IgD-negative memory B cell (primary cell): ENCODE measurements around the gene KRTAP10-6. TPM values are rescaled to one million over a fixed set of nuclear protein-coding genes. Genes with fewer than 3 reads are reported as not detected.
"Not testable (repeated sequence)": the region's sequence is repeated elsewhere in the genome, so short reads cannot be mapped to it uniquely, and the experiment has no call there.

Experiments used
- H3K27ac Mint-ChIP-seq, 3 donors: one replicate each; pipeline ENCODE4 v1.8.0; 2020 to 2022; ENCODE audit warnings: mild to moderate bottlenecking in 3 of 3, mixed read lengths in 3 of 3, moderate library complexity in 1 of 3
- H3K27me3 Mint-ChIP-seq: one replicate; pipeline ENCODE4 v1.8.0; 2021; ENCODE audit warnings: mixed read lengths
- H3K36me3 Mint-ChIP-seq: one replicate; pipeline ENCODE4 v1.8.0; 2020; ENCODE audit warnings: mild to moderate bottlenecking, mixed read lengths
- H3K4me1 Mint-ChIP-seq, 3 donors: one replicate each; pipeline ENCODE4 v1.8.0; 2020 to 2022; ENCODE audit warnings: mixed read lengths in 3 of 3, mild to moderate bottlenecking in 1 of 3
- H3K4me3 Mint-ChIP-seq, 4 donors: one replicate each; pipeline ENCODE4 v1.8.0; 2020 to 2022; ENCODE audit warnings: mild to moderate bottlenecking in 4 of 4, mixed read lengths in 4 of 4, moderate library complexity in 3 of 4
- H3K9me3 Mint-ChIP-seq, 3 donors: one replicate each; pipeline ENCODE4 v1.8.0; 2020 to 2021; ENCODE audit warnings: mixed read lengths in 3 of 3, mild to moderate bottlenecking in 1 of 3
- polyA plus RNA-seq: library from polyadenylated mRNA; unstranded; fragments of 300-500 nt; fragmentation: Illumina TruSeq; gene quantifications from one replicate; pipeline ENCODE4 v1.2.3, GENCODE V29; 2021

Gene KRTAP10-6
- polyA plus RNA-seq, 1 donor from 2014 or later: not detected

DNA sequence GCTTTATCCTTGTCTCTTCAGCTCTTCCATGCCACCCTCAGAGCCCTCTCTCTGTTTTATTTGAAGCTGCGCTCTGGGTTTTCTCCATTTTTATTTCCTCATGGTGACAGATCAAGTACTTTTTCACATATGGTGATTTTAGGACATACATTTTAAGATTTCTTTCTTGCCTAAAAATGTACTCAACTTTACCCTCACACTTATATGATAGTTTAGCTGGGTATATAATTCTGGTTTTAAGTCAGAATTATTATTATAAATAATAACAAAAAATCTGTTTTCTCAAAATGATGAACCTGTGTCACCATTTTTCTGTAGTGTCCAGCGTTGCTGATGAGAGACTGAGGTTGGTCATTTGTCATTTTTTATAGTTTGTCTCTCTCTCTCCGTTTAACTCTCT lies 11.1 kb downstream of the KRTAP10-6 start:
- Mint-ChIP-seq H3K27me3 (peaks cover 14% of the 10 kb centered on the region), H3K9me3 (peaks cover 4 to 30% (median 22%) of the 10 kb centered on the region in 3 donors), H3K27ac (no peak overlapping the region), H3K36me3 (peaks cover 7% of the 10 kb centered on the region), H3K4me1 (peaks cover 0 to 2% (median 0%) of the 10 kb centered on the region in 3 donors), H3K4me3 (no peak overlapping the region)

DNA sequence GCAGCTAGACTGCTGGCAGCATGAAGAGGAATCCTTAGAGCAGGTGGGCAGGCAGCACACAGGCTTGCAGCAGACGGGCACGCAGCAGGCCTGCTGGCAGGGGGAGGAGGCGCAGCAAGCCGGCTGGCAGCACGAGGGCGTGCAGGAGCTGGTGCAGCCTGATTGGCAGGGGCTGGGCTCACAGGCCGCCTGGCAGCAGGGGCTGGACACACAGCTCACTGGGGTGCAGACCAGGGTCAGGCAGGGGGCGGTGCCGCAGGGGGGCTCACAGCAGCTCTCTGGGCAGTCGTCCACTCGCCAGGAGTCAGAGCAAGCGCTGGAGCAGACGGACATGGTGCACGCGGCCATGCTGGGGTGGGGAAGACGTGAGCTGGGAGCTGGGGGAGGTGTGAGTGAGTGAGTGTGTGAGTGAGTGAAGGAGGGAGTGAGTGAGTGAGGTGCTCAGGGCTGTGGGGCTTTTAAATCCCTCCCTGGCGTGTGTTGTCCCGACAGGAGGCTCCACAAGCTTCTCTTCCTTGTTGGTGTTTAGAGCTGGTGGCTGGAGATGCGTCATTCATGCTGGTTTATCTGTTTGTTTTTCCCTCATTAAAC lies 12.0 kb downstream of the KRTAP10-6 start, which contains the start of gene KRTAP10-5:
KRTAP10-5 (minus strand) TSS at position 374 of the 591 bp plus-strand sequence; CDS start at position 348, 26 bp downstream.
- not testable (repeated sequence) for H3K27ac Mint-ChIP-seq, H3K36me3 Mint-ChIP-seq, H3K4me1 Mint-ChIP-seq
- peaks cover 4 to 30% (median 19%) of the 10 kb centered on the region in 3 donors for H3K9me3 Mint-ChIP-seq
- H3K27me3 Mint-ChIP-seq: peaks cover 12% of the 10 kb centered on the region
- peak within 1 kb of the TSS in 1 of 4 donors; percentile 32 for H3K4me3 Mint-ChIP-seq

DNA sequence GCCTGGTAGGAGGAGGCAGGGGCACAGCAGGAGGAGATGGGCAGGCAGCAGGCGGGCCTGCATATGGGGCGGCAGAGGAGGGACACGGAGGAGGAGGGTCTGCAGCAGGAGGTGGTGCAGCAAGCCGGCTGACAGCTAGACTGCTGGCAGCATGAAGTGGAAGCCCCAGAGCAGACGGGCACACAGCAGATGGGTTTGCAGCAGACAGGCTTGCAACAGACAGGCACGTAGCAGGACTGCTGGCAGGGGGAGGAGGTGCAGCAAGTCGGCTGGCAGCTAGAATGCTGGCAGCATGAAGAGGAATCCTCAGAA lies 12.5 kb downstream of the KRTAP10-6 start:
- peaks cover 4 to 30% (median 19%) of the 10 kb centered on the region in 3 donors for H3K9me3 Mint-ChIP-seq

DNA sequence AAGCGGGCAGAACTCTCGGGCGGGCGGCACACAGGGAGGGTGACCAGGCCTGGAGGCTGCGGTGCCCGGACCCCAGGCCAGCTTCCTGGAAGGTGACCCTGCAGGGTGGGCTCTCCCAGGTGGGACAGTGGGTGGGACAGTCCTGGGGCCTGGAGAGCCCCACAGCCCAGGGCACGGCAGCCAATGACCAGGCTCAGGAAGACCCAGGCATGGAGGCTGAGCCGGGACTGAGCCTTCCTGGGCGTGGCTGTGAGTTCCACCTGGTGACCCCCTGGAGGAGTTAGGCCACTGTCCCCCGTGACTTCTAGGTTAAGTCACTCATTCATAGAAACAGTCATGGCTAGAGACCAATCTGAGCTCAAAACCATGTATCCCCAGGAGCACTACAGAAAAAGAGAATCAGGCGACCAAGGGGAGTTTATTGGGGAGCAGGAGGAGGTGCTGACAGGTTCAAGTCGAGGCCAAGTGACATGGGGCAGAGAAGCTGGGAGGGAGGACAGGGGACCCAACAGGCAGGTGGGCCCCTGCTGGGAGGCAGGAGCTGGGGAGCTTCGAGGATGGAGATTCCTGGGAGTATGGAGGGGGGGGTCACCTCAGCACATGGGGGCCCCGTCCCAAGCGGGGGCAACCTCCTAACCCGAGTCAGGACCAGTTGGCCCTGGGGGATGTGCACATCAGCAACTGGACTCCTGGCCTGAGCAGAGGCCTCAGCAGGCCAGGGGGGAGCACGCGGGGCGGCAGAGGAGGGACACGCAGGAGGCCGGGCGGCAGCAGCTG lies 13.1 kb downstream of the KRTAP10-6 start:
- H3K36me3 Mint-ChIP-seq: peaks cover 7% of the 10 kb centered on the region
- H3K9me3 Mint-ChIP-seq: peaks cover 4 to 30% (median 19%) of the 10 kb centered on the region in 3 donors
- H3K27me3 Mint-ChIP-seq: peaks cover 17% of the 10 kb centered on the region
- H3K27ac Mint-ChIP-seq: no peak overlapping the region
- H3K4me1 Mint-ChIP-seq: peaks cover 0 to 2% (median 1%) of the 10 kb centered on the region in 3 donors
- peak overlapping the region in 2 of 4 donors; percentile 17 to 32 for H3K4me3 Mint-ChIP-seq

More for the DNA sequence above, 12.5 kb downstream of the KRTAP10-6 start:
- peaks cover 7% of the 10 kb centered on the region for H3K36me3 Mint-ChIP-seq
- peaks cover 13% of the 10 kb centered on the region for H3K27me3 Mint-ChIP-seq
- peak overlapping the region in 1 of 4 donors; percentile 32 for H3K4me3 Mint-ChIP-seq
- H3K4me1 Mint-ChIP-seq: peaks cover 0 to 2% (median 1%) of the 10 kb centered on the region in 3 donors
- no peak overlapping the region for H3K27ac Mint-ChIP-seq

DNA sequence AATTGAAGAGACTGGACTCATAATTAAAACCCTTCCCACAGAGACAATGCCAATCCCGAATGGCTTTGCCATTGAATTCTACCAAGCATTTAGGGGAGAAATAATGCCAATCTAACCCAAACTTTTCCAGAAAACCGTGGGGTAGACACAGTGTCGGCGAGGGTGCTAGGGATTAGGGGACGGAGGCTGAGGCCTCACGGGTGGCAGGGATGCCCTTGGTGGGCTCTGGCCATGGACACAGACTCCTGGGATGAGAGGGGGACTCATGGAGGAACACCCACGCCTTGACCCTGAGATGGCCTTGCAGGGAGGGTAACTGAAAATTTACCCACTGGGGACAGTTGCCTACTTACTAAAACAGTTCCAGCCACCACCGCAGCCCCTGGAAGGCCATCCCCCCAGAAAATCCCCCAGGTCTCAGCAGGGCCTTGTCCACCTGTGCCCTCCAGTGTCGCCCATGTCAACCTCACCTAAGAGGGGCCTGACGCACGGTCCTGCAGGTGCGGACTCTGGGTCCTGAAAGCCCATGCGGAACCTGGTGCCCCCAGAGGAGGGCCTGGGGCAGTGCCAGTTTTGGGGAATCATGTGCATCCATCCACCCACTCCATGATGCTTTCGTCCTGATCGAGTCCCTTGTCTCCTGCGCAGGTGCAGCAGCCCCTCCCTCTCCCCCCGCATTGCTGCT lies 13.8 kb downstream of the KRTAP10-6 start:
- H3K4me3 Mint-ChIP-seq: no peak overlapping the region
- peaks cover 17% of the 10 kb centered on the region for H3K27me3 Mint-ChIP-seq
- peaks cover 0 to 2% (median 1%) of the 10 kb centered on the region in 3 donors for H3K4me1 Mint-ChIP-seq
- H3K9me3 Mint-ChIP-seq: peaks cover 4 to 30% (median 19%) of the 10 kb centered on the region in 3 donors
- no peak overlapping the region for H3K27ac Mint-ChIP-seq
- H3K36me3 Mint-ChIP-seq: peaks cover 7% of the 10 kb centered on the region

DNA sequence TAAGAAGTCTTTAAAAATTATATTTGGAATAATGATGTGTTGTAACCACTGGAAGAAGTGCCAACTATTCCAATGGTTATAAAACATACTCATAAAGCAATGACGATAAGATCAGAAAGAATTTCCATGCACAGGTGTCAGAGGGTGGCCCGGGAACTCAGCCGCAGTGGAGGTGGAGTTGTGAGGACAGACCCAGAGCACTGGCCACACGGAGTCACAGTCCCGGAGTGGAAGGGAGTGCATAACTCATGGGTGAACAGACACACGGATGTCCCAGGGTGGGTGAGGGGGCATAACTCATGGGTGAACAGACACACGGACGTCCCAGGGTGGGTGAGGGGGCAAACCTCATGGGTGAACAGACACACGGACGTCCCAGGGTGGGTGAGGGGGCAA lies 16.3 kb downstream of the KRTAP10-6 start:
- Mint-ChIP-seq H3K4me3 (no peak overlapping the region), H3K9me3 (peaks cover 4 to 25% (median 19%) of the 10 kb centered on the region in 3 donors), H3K4me1 (peaks cover 0 to 2% (median 1%) of the 10 kb centered on the region in 3 donors), H3K36me3 (peaks cover 9% of the 10 kb centered on the region), H3K27ac (peak overlapping the region in 1 of 3 donors; percentile 35), H3K27me3 (peaks cover 15% of the 10 kb centered on the region)

DNA sequence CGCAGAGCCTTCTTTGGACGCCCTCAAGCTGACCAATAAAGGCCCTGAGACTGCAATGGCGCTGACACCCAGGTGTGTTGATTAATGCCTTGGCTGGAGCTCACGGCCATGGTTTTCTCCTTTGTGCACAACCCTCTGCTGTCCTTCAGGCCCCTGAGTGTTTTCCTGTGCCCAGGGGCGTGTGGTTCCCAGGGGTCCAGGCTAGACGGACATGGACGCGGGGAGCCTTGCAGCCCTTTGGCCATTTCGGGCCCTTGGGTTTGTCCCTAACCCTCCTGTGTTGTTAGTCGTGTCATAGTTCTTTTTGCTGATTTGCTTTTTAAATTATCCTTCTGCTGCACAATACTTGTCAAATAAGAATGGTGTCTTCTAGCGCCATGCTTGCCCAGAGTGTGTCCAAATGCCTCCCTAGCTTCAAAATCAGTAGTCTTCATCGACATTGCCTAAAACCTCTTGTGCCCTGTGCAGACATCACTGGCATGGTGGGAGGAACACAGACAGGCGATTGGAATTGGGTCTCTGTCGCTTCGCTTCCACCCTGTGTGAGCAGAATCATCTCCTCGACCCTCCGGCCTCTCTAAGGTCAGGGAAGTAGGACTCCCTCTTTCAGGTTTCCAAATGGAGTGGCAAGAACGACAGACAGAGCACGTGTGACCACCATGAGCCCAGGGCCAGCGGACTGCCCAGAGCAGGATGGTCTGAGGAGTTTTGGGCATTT lies 16.8 kb downstream of the KRTAP10-6 start:
- H3K27ac Mint-ChIP-seq: peak overlapping the region in 1 of 3 donors; percentile 35
- H3K9me3 Mint-ChIP-seq: peaks cover 4 to 23% (median 16%) of the 10 kb centered on the region in 3 donors
- H3K4me3 Mint-ChIP-seq: peak overlapping the region in 1 of 4 donors; percentile 73
- peaks cover 15% of the 10 kb centered on the region for H3K27me3 Mint-ChIP-seq
- peaks cover 6% of the 10 kb centered on the region for H3K36me3 Mint-ChIP-seq
- peaks cover 0 to 2% (median 1%) of the 10 kb centered on the region in 3 donors for H3K4me1 Mint-ChIP-seq

DNA sequence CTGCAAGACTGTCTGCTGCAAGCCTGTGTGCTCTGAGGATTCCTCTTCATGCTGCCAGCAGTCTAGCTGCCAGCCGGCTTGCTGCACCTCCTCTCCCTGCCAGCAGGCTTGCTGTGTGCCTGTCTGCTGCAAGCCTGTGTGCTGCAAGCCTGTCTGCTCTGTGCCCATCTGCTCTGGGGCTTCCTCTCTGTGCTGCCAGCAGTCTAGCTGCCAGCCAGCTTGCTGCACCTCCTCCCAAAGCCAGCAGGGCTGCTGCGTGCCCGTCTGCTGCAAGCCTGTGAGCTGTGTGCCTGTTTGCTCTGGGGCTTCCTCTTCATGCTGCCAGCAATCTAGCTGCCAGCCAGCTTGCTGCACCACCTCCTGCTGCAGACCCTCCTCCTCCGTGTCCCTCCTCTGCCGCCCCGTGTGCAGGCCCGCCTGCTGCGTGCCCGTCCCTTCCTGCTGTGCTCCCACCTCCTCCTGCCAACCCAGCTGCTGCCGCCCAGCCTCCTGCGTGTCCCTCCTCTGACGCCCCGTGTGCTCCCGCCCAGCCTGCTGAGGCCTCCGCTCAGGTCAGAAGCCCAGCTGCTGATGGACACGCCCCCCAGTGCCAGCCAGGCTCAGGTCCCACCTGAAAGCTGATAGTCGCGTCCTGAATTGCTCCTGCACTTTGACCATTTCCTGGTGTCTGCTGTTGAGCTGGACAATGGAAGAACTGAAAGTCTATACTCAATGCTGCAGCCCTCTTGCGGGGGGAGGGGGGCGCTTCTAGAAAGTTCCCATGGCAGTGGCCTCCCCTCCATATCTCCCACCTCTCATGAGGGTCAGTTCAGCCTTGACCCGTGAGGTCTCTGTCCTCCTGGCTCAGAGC lies 17.6 kb downstream of the KRTAP10-6 start:
- H3K36me3 Mint-ChIP-seq: peaks cover 5% of the 10 kb centered on the region
- H3K27me3 Mint-ChIP-seq: peaks cover 15% of the 10 kb centered on the region
- peak overlapping the region in 1 of 4 donors; percentile 12 for H3K4me3 Mint-ChIP-seq
- peaks cover 4 to 23% (median 11%) of the 10 kb centered on the region in 3 donors for H3K9me3 Mint-ChIP-seq
- H3K27ac Mint-ChIP-seq: no peak overlapping the region
- H3K4me1 Mint-ChIP-seq: peaks cover 0 to 2% (median 1%) of the 10 kb centered on the region in 3 donors

DNA sequence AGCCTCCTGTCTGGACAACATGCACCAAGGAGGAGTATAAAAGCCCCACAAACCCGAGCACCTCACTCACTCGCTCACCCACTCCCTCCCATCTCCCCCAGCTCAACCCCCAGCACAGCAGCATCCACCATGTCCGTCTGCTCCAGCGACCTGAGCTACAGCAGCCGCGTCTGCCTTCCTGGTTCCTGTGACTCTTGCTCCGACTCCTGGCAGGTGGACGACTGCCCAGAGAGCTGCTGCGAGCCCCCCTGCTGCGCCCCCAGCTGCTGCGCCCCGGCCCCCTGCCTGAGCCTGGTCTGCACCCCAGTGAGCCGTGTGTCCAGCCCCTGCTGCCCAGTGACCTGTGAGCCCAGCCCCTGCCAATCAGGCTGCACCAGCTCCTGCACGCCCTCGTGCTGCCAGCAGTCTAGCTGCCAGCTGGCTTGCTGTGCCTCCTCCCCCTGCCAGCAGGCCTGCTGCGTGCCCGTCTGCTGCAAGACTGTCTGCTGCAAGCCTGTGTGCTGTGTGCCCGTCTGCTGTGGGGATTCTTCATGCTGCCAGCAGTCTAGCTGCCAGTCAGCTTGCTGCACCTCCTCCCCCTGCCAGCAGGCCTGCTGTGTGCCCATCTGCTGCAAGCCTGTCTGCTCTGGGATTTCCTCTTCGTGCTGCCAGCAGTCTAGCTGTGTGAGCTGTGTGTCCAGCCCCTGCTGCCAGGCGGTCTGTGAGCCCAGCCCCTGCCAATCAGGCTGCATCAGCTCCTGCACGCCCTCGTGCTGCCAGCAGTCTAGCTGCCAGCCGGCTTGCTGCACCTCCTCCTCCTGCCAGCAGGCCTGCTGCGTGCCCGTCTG lies 18.5 kb downstream of the KRTAP10-6 start, which contains the start of gene KRTAP10-4:
KRTAP10-4 (plus strand) TSS at position 100 of the 827 bp plus-strand sequence; CDS start at position 130, 30 bp downstream.
- Mint-ChIP-seq H3K27me3 (peaks cover 13% of the 10 kb centered on the region), H3K9me3 (peaks cover 4 to 23% (median 11%) of the 10 kb centered on the region in 3 donors)
- not testable (repeated sequence) for H3K27ac Mint-ChIP-seq, H3K4me3 Mint-ChIP-seq, H3K4me1 Mint-ChIP-seq, H3K36me3 Mint-ChIP-seq

DNA sequence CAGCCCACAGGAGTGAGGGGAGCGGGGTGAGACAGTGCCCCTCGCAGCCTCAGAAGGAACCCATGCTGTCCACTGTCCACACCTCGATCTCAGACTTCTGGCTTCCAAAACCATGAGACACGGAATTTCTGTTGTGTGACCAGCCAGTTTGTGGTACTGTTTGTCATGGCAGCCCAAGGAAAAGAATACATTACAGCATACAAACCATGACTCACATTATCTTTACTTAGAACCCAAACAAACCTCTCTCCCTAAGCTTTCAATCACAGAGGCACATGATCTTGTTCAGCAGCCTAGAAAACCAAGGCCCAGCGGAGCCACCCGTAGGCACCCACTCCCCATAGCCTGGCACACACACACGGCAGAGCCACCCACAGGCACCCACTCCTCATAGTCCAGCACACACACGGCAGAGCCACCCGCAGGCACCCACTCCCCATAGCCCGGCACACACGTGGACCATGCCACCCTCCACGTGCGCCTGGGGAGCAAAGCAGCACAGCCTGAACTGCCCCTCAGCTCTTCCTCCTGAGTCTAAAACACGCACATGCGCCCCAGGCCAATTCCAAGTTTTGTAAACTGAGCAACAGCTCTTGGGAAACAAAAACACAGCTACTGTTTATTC lies 19.2 kb downstream of the KRTAP10-6 start:
- peaks cover 5% of the 10 kb centered on the region for H3K36me3 Mint-ChIP-seq
- peaks cover 4 to 21% (median 9%) of the 10 kb centered on the region in 3 donors for H3K9me3 Mint-ChIP-seq
- peaks cover 13% of the 10 kb centered on the region for H3K27me3 Mint-ChIP-seq
- H3K4me3 Mint-ChIP-seq: no peak overlapping the region
- H3K4me1 Mint-ChIP-seq: peaks cover 0 to 1% (median 0%) of the 10 kb centered on the region in 3 donors
- H3K27ac Mint-ChIP-seq: no peak overlapping the region

DNA sequence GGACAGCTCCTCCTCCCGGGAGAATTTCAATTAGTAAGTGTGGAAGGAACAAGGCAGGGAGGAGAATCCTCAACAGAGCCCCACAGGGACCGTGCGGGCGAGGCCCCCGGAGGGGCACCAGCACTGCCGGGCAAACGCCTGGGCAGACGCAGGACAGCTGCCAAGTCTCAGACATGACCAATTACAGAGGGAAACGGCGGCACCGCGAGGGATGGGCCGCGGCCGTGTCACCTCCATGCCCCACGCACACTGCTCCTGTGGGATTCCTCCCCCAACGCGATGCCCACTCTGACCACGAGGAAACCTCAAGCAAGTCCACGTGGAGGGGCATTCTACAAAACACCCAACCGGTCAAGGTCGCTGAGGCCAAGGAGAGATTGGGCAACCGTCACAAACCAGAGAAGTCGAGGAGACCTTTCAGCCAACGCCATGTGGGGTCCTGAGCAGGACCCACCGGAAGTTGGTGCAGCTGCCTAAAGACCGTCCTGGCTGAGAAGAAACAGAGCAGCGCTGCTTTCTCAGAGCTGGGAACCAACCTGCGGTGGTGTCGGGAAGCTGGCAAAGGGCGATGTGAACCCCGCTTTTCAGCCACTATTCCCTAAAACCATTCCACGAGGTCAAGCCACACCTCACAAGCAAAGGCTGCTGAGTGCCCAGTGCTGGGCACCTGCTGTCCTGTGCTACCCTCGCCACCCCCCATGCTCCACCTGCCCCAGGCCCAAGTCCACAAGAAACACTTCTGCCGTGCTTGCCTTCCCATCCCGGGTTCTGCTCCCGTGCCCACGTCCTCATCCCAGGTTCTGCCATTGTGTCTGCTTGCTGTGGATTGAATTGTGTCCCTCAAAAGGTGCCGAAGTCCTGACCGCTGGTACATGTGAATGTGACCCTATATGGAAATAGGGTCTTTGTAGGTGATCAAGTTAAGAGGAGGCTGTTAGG lies 20.2 kb downstream of the KRTAP10-6 start:
- Mint-ChIP-seq H3K36me3 (peaks cover 2% of the 10 kb centered on the region), H3K27ac (no peak overlapping the region), H3K4me3 (peak overlapping the region in 1 of 4 donors; percentile 55), H3K4me1 (peaks cover 0 to 1% (median 0%) of the 10 kb centered on the region in 3 donors), H3K27me3 (peaks cover 15% of the 10 kb centered on the region), H3K9me3 (peaks cover 2 to 14% (median 4%) of the 10 kb centered on the region in 3 donors)

DNA sequence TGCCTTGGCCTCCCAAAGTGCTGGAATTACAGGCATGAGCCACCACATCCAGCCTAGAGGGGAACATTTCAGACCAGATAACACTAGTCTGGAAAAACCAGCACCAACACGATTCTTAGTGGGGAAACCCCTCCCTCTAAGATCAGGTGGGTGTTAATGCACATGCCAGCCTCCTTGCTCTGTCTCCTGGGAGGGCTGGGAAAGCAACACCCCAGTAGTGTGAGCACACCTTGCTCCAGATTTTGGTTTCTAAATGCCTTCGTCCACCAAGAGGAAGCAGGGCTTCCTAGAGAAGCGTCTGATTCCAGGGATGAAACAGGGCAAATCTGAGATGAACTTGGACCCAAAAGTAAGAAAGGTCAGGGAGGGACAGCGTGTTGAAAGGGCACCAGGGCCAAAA lies 21.0 kb downstream of the KRTAP10-6 start:
- H3K36me3 Mint-ChIP-seq: peaks cover 2% of the 10 kb centered on the region
- peaks cover 3 to 6% (median 5%) of the 10 kb centered on the region in 3 donors for H3K4me1 Mint-ChIP-seq
- peaks cover 15% of the 10 kb centered on the region for H3K27me3 Mint-ChIP-seq
- peaks cover 2 to 8% (median 2%) of the 10 kb centered on the region in 3 donors for H3K9me3 Mint-ChIP-seq
- H3K4me3 Mint-ChIP-seq: no peak overlapping the region
- H3K27ac Mint-ChIP-seq: no peak overlapping the region
